Endothelial cell of umbilical vein (primary cell): ENCODE results near the gene DMWD.

ENCODE experiments used
- EZH2 ChIP-seq: IDR thresholded peaks from 2 replicates; pipeline ENCODE4 v1.6.1; 2012; ENCODE audit warnings: borderline replicate concordance, low read depth, mild to moderate bottlenecking, moderate library complexity, low read length, inconsistent platforms; ENCODE audit not compliant: severe bottlenecking
- FOS ChIP-seq: IDR thresholded peaks from 2 replicates; pipeline ENCODE4 v1.6.1; 2011; ENCODE audit warnings: mild to moderate bottlenecking, low read length, moderate library complexity, borderline replicate concordance; ENCODE audit not compliant: insufficient read depth
- GATA2 ChIP-seq: IDR thresholded peaks from 2 replicates; pipeline ENCODE4 v1.7.0; 2011; ENCODE audit warnings: low read depth, mild to moderate bottlenecking, moderate library complexity, mixed read lengths, low read length; ENCODE audit not compliant: insufficient read length, insufficient read depth
- JUN ChIP-seq: IDR thresholded peaks from 2 replicates; pipeline ENCODE4 v1.6.1; 2011; ENCODE audit warnings: borderline replicate concordance, low read depth; ENCODE audit not compliant: insufficient read length, insufficient read depth
- POLR2A ChIP-seq: IDR thresholded peaks from 2 replicates; pipeline ENCODE4 v1.6.1; 2012; ENCODE audit warnings: low read depth, mild to moderate bottlenecking, control low read depth, low read length
- POLR2AphosphoS5 ChIP-seq: IDR thresholded peaks from 2 replicates; pipeline ENCODE4 v1.6.1; 2012; ENCODE audit warnings: low read depth, mild to moderate bottlenecking, control low read depth, low read length, moderate library complexity; ENCODE audit not compliant: insufficient read depth
- TF ChIP-seq, protein P1 (sequence below): IDR thresholded peaks from 2 replicates; pipeline ENCODE4 v1.6.1; 2011; ENCODE audit not compliant: insufficient read depth, insufficient read length
- TF ChIP-seq, protein P2 (sequence below), 2 donors: IDR thresholded peaks; 1 replicate in 1 of 2; 2 replicates in 1 of 2; pipeline ENCODE4 v1.5.1; 2011; ENCODE audit warnings: low read length in 2 of 2, mild to moderate bottlenecking in 2 of 2, moderate library complexity in 2 of 2, control low read depth in 1 of 2, inconsistent platforms in 1 of 2, low read depth in 1 of 2; ENCODE audit not compliant: insufficient read depth in 1 of 2; ENCODE audit errors: extremely low read depth in 1 of 2

DNA sequence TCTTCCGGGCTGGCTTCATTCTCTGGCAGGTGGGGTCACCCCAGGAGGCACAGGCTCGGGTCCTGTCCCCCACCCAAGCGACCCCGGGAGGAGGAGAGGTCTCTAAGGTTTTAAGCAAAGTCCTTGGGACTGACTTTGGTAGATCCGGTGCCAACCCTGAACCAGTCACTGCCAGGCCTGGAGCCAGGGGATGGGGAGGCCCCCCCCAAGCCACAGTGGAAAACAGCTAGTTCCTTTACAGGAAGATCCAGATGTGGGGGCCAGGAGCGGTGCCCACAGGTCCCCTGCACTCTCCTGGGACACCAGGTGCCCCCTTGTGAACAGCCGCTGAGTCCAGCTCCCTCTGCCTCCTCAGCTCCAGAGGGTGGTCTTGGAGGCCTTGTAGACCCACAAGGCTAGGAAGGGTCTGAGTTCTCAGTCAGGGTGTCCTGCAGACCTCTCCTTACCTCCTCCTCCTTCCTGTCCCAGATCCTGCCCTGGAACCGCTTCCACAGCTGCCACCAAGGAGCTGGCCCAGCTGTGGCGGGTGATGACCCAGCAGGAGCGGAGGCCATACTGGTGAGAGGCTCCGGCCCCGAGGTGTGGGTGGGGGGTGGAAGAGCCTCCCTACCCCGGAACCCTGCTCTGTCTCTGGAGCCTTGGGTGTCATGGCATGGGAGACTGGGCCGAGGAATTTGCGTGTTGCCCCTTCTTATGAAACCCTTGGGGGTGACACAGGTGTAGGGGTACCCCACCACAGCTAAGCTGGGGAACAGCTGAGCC is 29.6 kb downstream of the DMWD start:
- TF ChIP-seq POLR2A (no peak), FOS (no peak), EZH2 (no peak), POLR2AphosphoS5 (no peak), GATA2 (no peak), JUN (no peak)
- TF ChIP-seq, protein P1, sequence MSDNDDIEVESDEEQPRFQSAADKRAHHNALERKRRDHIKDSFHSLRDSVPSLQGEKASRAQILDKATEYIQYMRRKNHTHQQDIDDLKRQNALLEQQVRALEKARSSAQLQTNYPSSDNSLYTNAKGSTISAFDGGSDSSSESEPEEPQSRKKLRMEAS = no peak
- TF ChIP-seq, protein P2, sequence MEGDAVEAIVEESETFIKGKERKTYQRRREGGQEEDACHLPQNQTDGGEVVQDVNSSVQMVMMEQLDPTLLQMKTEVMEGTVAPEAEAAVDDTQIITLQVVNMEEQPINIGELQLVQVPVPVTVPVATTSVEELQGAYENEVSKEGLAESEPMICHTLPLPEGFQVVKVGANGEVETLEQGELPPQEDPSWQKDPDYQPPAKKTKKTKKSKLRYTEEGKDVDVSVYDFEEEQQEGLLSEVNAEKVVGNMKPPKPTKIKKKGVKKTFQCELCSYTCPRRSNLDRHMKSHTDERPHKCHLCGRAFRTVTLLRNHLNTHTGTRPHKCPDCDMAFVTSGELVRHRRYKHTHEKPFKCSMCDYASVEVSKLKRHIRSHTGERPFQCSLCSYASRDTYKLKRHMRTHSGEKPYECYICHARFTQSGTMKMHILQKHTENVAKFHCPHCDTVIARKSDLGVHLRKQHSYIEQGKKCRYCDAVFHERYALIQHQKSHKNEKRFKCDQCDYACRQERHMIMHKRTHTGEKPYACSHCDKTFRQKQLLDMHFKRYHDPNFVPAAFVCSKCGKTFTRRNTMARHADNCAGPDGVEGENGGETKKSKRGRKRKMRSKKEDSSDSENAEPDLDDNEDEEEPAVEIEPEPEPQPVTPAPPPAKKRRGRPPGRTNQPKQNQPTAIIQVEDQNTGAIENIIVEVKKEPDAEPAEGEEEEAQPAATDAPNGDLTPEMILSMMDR (IDR thresholded peaks at IDR 0.05; ENCODE audit: extremely low read depth in 1 of 2, insufficient read depth in 1 of 2, low read depth in 1 of 2, low read length in 2 of 2) = no peak
